ENCODE results near the gene ZSCAN21.

DNA sequence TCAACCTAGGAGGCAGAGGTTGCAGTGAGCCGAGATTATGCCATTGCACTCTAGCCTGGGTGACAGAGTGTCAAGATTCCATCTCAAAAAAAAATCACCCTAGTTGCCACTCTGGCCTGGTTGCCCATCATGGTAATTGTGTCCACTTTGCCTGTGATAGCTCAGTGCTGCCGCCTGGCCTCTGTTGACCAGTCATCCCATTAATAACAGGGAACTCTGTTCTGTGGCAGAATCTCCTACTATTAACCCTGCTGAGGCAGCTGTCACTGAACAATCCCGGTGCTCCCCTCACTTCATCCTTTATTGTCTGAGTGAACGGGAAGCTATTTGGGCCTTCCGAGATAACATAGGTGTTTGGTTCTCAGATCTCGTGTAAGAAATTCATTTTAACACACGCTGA, 17.4 kb downstream of the ZSCAN21 start:
- TF ChIP-seq POLR2AphosphoS5 (IDR thresholded peaks at IDR 0.05; ENCODE audit: low read length) (no peak), CTCF (IDR thresholded peaks at IDR 0.05 in 2 of 3, conservative IDR thresholded peaks at IDR 0.05 in 1 of 3; ENCODE audit: control insufficient read depth in 2 of 3, extremely low read depth in 1 of 3, insufficient read depth in 1 of 3, low read depth in 3 of 3, low read length in 3 of 3) (no peak), EZH2 (IDR thresholded peaks at IDR 0.05; ENCODE audit: borderline replicate concordance, control insufficient read depth, low read depth, low read length) (no peak)

Data from GM12878 (cell line).